K562 (cell line): ENCODE results near the gene ATP5MK.
"Not testable (repeated sequence)": the region's sequence is repeated elsewhere in the genome, so short reads cannot be mapped to it uniquely, and the experiment has no call there.

Source experiments
- CHD2 ChIP-seq: IDR thresholded peaks from 2 replicates; pipeline ENCODE4 v1.6.1; 2011; ENCODE audit warnings: low read depth, low read length
- CTCF ChIP-seq, 3 experiments: IDR thresholded peaks in 2 of 3; conservative IDR thresholded peaks in 1 of 3; 2 replicates each; pipeline ENCODE4 v1.5.1; 2011 to 2012; ENCODE audit warnings: low read length in 3 of 3, mild to moderate bottlenecking in 3 of 3, control low read depth in 2 of 3, improper control_type of control experiment in 1 of 3, inconsistent platforms in 1 of 3, low read depth in 1 of 3, mixed read lengths in 1 of 3, moderate library complexity in 1 of 3; ENCODE audit not compliant: insufficient read depth in 2 of 3
- HDAC3 ChIP-seq: fragments of 450-650 bp; IDR thresholded peaks from 2 replicates; pipeline ENCODE4 v1.6.1; 2018; ENCODE audit warnings: borderline replicate concordance, mild to moderate bottlenecking, moderate library complexity; ENCODE audit not compliant: partially characterized antibody
- JUND ChIP-seq, 2 experiments: IDR thresholded peaks; 2 replicates in 1 of 2; 3 replicates in 1 of 2; pipeline ENCODE4 v1.6.1; 2011; ENCODE audit warnings: borderline replicate concordance in 2 of 2, low read depth in 2 of 2, low read length in 2 of 2, improper control_type of control experiment in 1 of 2, missing biosample characterization in 1 of 2, missing genetic modification characterization in 1 of 2, missing genetic modification reagents in 1 of 2
- POLR2AphosphoS2 ChIP-seq: IDR thresholded peaks from 2 replicates; pipeline ENCODE4 v1.6.1; 2012; ENCODE audit warnings: low read length, improper control_type of control experiment
- ZKSCAN1 ChIP-seq: fragments of 150-350 bp; IDR thresholded peaks from 2 replicates; pipeline ENCODE4 v1.6.1; 2016; ENCODE audit warnings: low read depth, low read length

GRCh38 chr10:103417148-103417469 is 20.8 kb upstream of the ATP5MK start:
- TF ChIP-seq CHD2; HDAC3; ZKSCAN1; POLR2AphosphoS2; CTCF (IDR thresholded peaks at IDR 0.05 in 2 of 3, conservative IDR thresholded peaks at IDR 0.05 in 1 of 3; ENCODE audit: insufficient read depth in 2 of 3, low read depth in 1 of 3, low read length in 3 of 3); JUND (IDR thresholded peaks at IDR 0.05; ENCODE audit: borderline replicate concordance, low read depth, low read length); JUND (tag; IDR thresholded peaks at IDR 0.05; ENCODE audit: borderline replicate concordance, low read depth, low read length): not testable (repeated sequence)
